ENCODE measurements around the gene FBXW11.

Gene FBXW11

DNA sequence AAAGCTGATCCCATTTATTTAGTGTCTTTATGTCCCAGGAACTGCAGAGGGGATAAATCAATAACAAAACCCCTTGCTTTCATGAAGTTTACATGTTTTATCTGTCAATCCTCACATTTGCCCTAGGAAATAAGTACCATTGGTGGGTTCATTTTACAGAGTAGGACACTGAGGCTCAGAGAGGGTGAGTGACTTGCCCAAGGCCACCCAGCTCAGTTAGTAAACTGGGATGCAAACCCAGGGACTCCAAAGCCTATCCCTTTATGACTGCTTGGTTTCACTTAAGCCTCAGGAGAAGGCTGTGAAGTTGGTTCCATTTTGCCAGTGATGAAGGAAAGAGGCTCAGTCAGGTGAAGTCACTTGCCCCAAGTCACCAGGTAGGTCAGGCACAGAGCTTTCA, 168.9 kb downstream of the FBXW11 start:
- DNase-seq: no peak

DNA sequence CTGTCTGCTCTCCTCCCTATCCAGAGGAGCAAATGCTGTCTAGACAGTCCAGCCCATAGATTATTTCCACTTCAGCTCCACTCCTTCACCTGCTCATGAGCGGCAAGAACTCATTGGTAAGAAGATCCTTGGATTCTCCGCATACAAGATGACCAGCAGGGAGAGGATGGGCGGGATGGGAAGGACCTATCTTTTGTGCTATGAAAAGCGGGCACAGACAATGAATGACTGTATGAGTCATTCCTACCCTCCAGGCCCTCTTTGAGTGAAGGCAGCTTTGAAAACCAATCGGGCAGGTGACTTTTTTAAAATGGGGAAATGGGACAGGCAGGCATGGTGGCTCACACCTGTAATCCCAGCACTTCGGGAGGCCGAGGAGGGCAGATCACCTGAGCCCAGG, 171.4 kb downstream of the FBXW11 start:
- no peak for DNase-seq

DNA sequence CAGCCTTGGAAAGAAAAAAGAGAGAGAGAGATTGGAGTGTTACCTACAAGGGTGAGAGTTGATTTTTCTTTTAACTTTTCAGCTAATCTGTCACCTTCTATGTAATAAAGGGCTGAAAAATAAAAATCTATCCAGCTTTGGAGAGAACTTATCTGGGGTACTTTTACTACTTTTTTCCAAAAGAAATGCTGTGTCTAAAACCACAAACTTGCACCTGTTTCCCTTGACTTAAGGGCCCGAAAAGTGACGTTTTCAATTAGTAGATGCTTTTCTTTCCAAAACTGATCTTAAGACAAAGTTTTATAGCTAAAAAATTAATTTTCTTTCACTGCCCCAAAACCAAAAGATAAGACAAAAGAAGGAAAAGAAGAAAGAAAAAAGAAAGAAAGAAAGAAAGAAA, 172.0 kb downstream of the FBXW11 start:
- no peak for DNase-seq

DNA sequence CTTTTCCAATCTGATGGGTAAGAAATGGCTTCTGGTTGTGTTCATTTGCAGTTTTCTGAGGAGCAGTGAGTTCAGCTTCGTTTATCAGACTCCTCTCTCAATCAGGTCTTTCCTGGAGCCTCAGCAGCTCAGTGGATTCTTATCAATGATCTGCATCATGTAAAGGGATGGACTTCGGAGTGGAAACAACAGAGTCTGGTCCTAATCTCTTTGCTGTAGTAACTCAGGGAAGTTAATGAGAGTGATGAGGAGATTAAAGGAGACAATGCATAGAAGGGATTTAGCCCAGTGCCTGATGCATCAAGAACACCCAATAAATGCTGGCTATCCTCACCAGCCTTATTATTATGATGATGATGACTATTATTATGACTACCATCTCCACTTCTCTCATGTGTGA, 173.7 kb downstream of the FBXW11 start:
- DNase-seq: no peak

DNA sequence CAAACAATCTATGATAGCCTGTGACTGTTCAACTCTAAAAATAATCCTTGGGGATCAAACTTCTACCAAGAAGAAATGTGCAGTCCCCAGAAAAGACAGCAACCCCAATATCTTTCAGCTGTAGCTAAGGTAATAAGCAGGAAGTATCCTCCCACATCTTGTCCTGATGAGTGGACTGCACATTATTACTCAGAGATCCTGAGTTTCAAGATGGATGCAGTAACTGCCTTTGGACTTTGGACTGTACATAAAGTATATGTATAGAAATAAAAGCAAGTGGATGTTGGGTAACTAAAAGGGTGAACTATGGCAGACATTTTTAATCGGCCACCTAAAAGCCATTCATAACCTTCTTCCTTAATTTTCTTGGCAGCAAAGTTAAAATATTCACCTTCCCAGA, 175.8 kb downstream of the FBXW11 start:
- no peak for DNase-seq

DNA sequence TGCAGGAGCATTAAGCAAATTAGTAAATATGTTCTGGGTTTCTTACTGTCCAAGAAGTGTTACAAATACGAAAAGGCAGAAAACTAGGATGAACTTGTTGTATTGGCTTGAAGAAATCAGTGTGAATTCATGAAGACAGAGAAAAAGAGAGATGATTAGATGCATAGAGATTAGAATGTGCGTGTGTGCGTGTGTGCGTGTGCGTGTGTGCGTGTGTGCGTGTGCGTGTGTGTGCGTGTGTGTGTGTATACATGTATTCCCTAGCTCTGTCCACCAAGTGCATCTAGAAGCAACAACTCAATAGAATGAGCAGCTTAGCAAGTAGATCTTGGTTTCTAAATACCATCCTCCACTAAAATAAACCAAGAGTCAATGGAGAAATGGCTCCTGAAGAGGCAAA, 179.3 kb downstream of the FBXW11 start:
- no peak for DNase-seq

DNA sequence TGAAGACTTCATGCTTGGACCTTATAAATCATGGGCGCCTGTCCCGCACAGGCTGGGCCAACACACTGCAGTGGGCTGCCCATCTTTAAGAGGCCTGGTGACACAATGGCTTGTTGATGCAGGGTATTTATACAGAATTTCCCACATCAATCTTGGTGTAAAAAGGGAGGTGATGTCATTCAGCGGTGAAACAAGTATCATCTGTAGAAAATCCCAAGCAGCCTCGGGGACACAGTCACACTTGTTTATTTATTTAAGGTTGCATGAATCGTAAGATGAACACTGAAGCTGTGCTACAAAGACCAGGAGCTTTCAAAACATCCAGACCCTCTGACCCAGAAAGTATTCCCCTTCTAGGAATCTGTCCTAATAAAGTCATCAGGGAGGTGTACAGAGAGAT, 180.3 kb downstream of the FBXW11 start:
- DNase-seq: no peak

DNA sequence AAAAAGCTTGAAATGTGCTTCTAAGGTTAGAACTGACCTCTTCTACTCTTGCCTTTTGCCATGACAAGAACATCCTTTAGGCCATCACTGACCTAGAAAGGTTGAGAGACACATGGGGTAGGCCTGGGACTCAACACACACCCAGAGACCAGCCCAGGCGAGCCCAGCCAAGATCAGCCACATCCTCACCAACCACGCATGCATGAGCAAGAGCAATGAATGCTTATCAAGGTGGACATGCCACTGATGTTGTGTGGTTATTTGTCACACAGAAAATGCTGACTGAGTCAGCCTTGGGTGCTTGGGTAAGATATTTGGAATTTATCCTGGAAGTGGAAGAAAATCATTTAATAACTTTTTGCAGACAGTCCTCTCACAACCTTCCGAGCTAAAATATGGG, 181.4 kb downstream of the FBXW11 start:
- DNase-seq: no peak

DNA sequence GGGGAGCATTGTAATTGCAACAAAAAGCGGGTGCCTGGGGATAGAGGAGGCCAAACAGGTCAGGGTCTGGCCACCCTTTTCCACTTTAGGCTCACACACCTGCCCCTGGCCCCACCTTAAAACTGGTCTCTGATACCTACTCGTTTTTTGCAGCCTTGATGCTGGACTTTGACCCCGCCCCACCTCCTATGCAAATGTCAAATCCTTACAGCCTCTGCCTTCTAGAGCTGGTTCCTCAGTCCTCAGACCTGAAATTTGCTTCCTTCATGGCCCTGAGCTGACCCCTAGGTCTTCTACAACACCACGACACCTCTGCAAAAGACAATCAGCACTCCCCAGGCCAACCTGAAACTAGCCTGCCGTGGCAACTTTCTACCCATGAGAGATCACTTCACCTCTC, 183.2 kb downstream of the FBXW11 start:
- no peak for DNase-seq

DNA sequence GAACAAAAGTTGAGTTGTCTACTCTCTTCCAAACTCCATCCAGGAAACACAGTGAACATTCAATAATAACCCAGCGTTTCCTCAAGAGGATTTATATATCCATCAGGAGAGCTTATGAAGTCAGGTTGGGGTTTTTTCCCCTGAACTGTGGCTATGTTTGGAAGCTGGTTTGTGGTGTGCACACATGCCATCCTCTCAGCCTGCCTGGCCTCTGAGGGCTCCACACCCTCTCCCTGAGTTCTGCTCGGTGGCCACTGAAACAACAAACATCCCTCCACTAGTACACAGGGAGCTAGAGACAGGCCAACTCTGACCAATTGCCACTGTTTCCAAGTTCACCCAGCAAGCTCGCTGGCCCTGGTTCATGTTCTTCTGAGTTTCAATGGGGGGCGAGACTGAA, 185.2 kb downstream of the FBXW11 start:
- DNase-seq: no peak

DNA sequence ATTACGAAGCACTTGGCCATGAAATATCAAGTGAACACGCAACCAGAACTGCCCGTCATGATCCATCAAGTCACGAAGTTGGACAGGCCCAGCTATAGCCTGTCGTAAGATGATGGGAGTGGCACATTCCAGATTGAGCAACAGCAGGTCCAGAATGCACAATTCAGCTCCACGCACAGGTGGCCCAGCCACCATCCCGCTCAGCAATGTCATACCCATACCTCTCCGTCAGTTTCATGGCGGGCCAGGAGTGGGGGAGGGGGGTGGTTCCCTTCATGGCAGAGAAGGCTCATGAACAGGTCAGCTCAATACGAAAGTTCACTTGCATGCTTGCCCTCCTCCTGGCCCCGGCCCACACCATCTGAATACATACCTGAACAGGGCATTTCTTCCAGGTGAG, 185.9 kb downstream of the FBXW11 start:
- no peak for DNase-seq

DNA sequence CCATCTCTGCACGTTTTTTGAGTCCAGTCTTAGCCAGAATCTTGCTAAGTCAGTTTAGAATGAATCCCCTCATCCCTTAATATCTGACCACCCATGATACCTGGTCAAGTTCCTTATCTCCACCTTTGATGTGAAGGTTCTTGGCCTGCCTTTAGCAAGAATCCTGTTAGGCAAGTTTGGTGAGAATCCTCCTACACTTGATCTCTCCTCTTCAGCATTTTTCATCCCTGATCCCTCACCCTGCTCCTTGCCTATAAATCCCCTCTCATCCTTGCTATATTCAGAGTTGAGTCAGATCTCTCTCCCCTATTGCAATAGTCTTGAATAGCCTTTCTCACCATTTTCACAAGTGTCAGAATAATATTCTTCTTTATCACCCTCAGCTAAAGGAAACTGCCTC, 189.8 kb downstream of the FBXW11 start:
- no peak for DNase-seq

DNA sequence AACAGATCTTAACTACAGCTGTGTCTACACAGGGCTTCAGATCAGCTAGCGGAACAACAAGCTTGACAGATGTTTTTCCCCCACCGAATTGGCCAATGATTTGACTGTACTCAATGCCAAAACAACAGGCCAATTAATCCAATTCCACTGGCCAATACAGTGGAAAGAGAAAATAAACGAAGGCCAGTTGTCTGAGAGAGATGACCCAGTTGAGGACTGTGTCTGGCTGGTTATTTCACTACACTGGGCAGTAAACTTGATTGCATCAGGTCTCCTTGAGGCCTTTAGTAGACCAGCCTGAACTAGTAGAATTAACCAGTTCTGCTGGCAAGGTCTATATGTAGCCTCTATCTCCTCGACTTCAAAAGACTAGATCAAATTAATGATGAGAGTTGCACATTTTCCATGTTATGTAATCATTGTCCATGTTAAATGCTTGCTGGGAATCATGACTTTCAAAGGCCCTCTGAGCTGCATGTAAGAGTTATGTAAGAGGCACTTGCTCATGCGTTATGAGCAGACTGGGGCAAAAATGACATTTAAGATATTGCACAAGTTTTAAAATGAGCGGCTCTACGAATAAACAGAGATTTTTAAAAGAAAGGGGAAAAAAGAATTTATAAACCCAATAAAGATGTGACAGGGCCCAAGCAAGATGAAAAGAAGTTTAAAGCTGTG, 192.5 kb downstream of the FBXW11 start:
- no peak for DNase-seq

DNA sequence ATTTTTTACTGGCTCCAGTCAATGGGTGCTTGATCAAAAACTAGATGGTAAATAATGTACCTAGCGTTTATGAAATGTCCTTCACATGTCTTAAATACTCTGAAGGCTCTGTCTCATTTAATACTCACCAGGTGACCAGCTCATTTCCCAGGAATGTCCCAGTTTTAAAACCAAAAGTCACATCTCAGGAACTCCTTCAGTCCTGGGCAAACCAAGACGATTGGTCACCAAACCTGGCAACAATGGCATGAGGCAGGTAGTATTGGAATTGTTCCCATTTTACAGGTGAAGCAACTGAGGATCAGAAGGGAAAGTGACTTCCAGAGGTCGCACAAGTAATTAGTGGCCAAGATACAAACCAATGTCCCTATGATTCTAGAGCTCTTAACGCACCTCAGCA, 193.2 kb downstream of the FBXW11 start:
- no peak for DNase-seq
